Measurements from ENCODE around the gene TRIM50.
"Not testable (repeated sequence)": the region's sequence is repeated elsewhere in the genome, so short reads cannot be mapped to it uniquely, and the experiment has no call there.

The TRIM50 gene

GRCh38 chr7:73327922-73328321, at the start of gene TRIM50, which contains the start of gene FKBP6:
TRIM50 (minus strand) TSS chr7:73328082; CDS start chr7:73324787, 3,295 bp downstream.
FKBP6 (plus strand) TSS chr7:73328161; CDS start chr7:73328429, 268 bp downstream.
- H3K36me3 Mint-ChIP-seq (ENCODE audit: insufficient read depth); H3K27ac Mint-ChIP-seq (ENCODE audit: low read depth): not testable (repeated sequence)

DNA sequence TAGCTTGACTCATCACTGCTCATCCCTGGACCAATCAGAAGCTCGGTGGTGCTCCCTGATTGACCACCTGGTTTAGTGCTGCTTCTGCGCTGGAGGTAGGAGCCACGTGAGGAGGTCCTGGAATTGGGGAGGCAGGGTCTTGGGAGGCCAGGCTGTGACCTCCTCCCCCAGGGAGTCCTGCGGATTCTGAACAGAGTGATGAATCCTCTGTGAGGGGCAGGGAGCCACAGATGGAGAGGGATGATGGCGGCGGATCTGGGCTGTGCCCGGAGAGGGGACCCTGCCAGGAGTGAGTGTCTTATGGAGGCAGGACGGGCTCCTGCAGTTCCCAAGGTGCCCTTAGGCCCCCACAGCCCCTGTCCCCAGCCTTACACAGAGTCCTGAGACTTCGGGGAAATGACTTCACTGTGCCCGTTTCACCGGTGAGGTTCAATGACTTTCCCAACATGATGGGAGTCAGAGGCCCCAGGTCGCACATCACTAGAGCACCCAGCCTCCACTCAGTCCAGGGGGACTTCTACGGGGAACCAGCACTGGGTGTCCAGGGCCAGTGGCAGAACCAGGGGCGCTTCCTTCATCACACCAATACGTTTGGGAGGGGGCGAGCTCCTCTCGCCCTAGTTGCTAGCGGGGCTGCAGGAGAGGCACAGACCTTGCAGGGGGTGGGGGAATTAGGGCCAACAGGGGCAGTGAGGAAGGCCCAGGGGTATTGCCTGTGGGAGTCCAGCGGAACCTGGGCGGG, 49.0 kb upstream of the TRIM50 start:
- Mint-ChIP-seq H3K9me3 (no peaks in the 10 kb centered on the region), H3K27me3 (peaks cover 40% of the 10 kb centered on the region), H3K27ac (ENCODE audit: low read depth) (no peak overlapping the region), H3K4me3 (no peak overlapping the region), H3K4me1 (no peaks in the 10 kb centered on the region), H3K36me3 (ENCODE audit: insufficient read depth) (no peaks in the 10 kb centered on the region)
- DNase-seq (ENCODE audit: low spot score in 2 of 2) (no peak), ATAC-seq (replicated peaks; ENCODE audit: extremely low read depth, poor library complexity, severe bottlenecking) (no peak)

More at GRCh38 chr7:73327922-73328321, at the start of gene TRIM50, which contains the start of gene FKBP6:
- H3K27me3 Mint-ChIP-seq = peaks cover 22% of the 10 kb centered on the region
- not testable (repeated sequence) for ATAC-seq (replicated peaks; ENCODE audit: extremely low read depth, poor library complexity, severe bottlenecking); DNase-seq (ENCODE audit: low spot score in 2 of 2); H3K4me3 Mint-ChIP-seq; H3K9me3 Mint-ChIP-seq; H3K4me1 Mint-ChIP-seq

- not testable (repeated sequence) for H3K27ac Mint-ChIP-seq (ENCODE audit: low read depth); DNase-seq (ENCODE audit: low spot score in 2 of 2); H3K4me3 Mint-ChIP-seq; H3K36me3 Mint-ChIP-seq (ENCODE audit: insufficient read depth); H3K4me1 Mint-ChIP-seq; H3K9me3 Mint-ChIP-seq; ATAC-seq (replicated peaks; ENCODE audit: extremely low read depth, poor library complexity, severe bottlenecking)
- peaks cover 40% of the 10 kb centered on the region for H3K27me3 Mint-ChIP-seq
These were observed 48.4 kb upstream of the TRIM50 start for GRCh38 chr7:73376262-73376661.

DNA sequence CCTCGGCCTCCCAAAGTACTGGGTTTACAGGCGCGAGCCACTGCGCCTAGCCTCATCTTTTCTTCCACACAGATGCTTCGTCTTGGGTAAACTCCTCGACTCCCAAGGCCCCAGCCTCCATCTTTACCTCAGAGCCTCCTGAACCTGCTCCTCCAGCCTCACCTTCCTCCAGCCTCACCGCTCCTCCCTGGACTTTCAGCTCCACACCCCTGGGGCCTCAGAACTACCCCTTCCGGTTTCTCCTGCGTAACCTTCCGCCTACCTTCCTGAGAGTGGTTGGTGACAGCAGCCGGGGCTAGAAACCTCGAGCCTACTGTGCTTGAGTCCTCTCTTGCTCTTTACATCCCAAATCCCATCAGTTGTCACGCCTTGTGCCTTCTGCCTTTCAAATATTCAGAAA, 45.9 kb upstream of the TRIM50 start:
- Mint-ChIP-seq H3K27ac (ENCODE audit: low read depth) (no peak overlapping the region), H3K4me3 (no peak overlapping the region)

GRCh38 chr7:73369622-73370021, 41.7 kb upstream of the TRIM50 start:
- Mint-ChIP-seq H3K27me3 (peaks cover 33% of the 10 kb centered on the region), H3K9me3 (no peaks in the 10 kb centered on the region), H3K36me3 (ENCODE audit: insufficient read depth) (no peaks in the 10 kb centered on the region), H3K4me1 (no peaks in the 10 kb centered on the region), H3K27ac (ENCODE audit: low read depth) (no peak overlapping the region), H3K4me3 (no peak overlapping the region)
- DNase-seq (ENCODE audit: low spot score in 2 of 2) (no peak), ATAC-seq (replicated peaks; ENCODE audit: extremely low read depth, poor library complexity, severe bottlenecking) (no peak)

More for the DNA sequence above, 45.9 kb upstream of the TRIM50 start:
- H3K4me1 Mint-ChIP-seq = no peaks in the 10 kb centered on the region
- H3K27me3 Mint-ChIP-seq = peaks cover 49% of the 10 kb centered on the region
- no peak for DNase-seq (ENCODE audit: low spot score in 2 of 2)
- ATAC-seq (replicated peaks; ENCODE audit: extremely low read depth, poor library complexity, severe bottlenecking) = no peak
- H3K36me3 Mint-ChIP-seq (ENCODE audit: insufficient read depth) = no peaks in the 10 kb centered on the region
- H3K9me3 Mint-ChIP-seq = no peaks in the 10 kb centered on the region

DNA sequence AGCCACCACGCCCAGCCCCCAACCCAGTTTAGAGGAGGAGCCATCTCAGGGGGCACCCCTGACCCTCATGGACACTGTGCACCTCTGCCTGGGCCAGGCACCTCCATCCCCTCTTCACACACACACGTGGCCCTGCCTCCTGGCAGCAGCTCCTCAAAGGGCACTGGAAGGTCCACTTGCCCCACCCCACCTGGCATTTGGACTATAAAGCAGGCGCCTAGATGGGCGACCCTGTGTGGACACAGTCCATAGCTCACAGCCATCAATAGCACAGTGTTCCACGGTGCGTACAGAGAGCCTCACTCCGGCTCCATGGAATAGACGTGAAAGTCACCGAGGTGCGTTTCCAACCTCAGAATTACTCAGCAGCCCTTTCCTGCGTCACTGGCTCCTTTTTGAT, 41.1 kb upstream of the TRIM50 start:
- ATAC-seq (replicated peaks; ENCODE audit: extremely low read depth, poor library complexity, severe bottlenecking) (no peak), DNase-seq (ENCODE audit: low spot score in 2 of 2) (no peak)
- H3K27ac Mint-ChIP-seq (ENCODE audit: low read depth) = no peak overlapping the region
- H3K9me3 Mint-ChIP-seq = no peaks in the 10 kb centered on the region
- peaks cover 26% of the 10 kb centered on the region for H3K27me3 Mint-ChIP-seq
- no peaks in the 10 kb centered on the region for H3K36me3 Mint-ChIP-seq (ENCODE audit: insufficient read depth)
- no peak overlapping the region for H3K4me3 Mint-ChIP-seq
- H3K4me1 Mint-ChIP-seq = no peaks in the 10 kb centered on the region

- H3K4me3 Mint-ChIP-seq = no peak overlapping the region
- no peak overlapping the region for H3K27ac Mint-ChIP-seq (ENCODE audit: low read depth)
- no peaks in the 10 kb centered on the region for H3K4me1 Mint-ChIP-seq
- no peaks in the 10 kb centered on the region for H3K36me3 Mint-ChIP-seq (ENCODE audit: insufficient read depth)
- DNase-seq (ENCODE audit: low spot score in 2 of 2) (no peak), ATAC-seq (replicated peaks; ENCODE audit: extremely low read depth, poor library complexity, severe bottlenecking) (no peak)
- H3K27me3 Mint-ChIP-seq = peaks cover 30% of the 10 kb centered on the region
- H3K9me3 Mint-ChIP-seq = no peaks in the 10 kb centered on the region
These were observed 39.1 kb upstream of the TRIM50 start for GRCh38 chr7:73366990-73367389.

- Mint-ChIP-seq H3K27me3 (peaks cover 30% of the 10 kb centered on the region), H3K9me3 (no peaks in the 10 kb centered on the region), H3K4me1 (no peaks in the 10 kb centered on the region), H3K36me3 (ENCODE audit: insufficient read depth) (no peaks in the 10 kb centered on the region), H3K4me3 (no peak overlapping the region), H3K27ac (ENCODE audit: low read depth) (no peak overlapping the region)
- DNase-seq (ENCODE audit: low spot score in 2 of 2) (no peak), ATAC-seq (replicated peaks; ENCODE audit: extremely low read depth, poor library complexity, severe bottlenecking) (no peak)
These were observed 38.2 kb upstream of the TRIM50 start for GRCh38 chr7:73366127-73366526.

DNA sequence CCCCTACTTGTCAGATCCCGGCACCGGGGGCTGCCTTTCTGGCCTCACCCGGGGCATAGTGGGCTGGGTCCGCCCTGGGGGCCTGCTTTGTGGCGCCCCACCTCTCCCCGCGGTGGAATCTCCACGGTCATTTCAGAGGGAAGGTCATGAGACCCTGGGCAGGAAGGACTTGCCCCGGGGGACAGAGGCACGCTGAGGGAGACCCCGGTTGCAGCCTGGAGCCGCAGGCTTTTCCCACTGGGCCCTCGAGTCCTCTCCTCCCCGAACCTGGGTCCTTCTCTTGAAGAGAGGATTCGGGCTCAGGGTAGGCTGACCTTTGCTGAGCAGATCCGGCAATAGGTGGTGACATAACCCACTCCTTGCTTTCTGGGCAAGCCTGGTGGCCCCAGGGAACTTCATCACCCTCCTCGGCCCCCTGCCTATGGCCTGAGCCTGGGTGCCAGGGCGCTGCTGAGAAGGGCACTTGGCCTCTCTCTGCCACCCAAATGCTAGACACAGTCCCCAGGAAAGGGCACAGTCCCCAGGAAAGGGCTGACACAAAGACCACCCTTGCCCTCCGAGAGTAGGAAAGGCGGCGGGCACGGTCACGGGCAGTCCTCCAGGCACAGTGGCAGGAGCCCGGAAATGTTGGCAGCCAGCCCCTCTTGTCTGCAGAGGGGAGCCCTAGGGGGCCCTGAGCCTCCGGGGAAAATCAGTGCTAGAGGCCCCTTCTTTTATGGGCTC, 36.3 kb upstream of the TRIM50 start:
- peaks cover 40% of the 10 kb centered on the region for H3K27me3 Mint-ChIP-seq
- no peaks in the 10 kb centered on the region for H3K9me3 Mint-ChIP-seq
- ATAC-seq (replicated peaks; ENCODE audit: extremely low read depth, poor library complexity, severe bottlenecking) (no peak), DNase-seq (ENCODE audit: low spot score in 2 of 2) (no peak)
- H3K36me3 Mint-ChIP-seq (ENCODE audit: insufficient read depth) = no peaks in the 10 kb centered on the region
- H3K4me3 Mint-ChIP-seq = no peak overlapping the region
- peaks cover 5% of the 10 kb centered on the region for H3K4me1 Mint-ChIP-seq
- no peak overlapping the region for H3K27ac Mint-ChIP-seq (ENCODE audit: low read depth)

DNA sequence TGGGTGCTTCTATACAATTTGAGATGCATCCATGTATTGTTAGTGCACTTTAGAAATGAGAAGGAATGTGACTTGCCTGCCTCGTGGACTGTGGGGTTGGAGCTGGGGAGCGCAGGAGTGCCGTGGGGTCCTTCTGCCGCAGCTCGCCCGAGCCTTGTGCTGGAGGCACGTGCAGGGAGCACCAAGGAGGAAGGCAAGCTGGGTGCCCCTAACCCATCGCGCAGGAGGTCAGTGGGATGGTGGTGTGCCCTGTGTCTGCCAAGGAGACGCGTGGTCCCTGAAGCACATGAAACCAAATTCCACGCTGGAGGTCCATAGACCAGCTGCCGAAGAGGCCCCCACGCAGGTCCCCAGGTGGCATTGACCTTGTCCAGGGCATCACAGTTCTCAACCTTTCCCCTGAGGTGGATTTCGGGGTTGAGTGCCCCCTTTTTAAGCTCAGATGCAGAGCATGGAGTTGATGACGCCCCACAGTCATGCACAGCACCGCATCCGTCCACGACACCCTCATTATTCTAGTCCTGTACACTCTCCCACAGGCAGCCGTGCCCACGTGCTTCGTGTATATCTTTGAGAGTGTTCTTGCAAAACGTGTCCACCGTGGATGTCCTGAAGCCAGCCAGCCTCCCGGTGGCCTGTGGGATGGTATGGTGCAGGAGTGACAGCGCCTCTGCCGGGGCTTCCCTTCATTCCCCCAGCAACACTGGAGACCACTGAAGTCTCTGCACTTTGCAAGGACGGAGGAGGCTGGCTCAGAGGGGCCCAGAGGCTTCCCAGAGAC, 35.5 kb upstream of the TRIM50 start:
- DNase-seq (ENCODE audit: low spot score in 2 of 2) = no peak
- H3K36me3 Mint-ChIP-seq (ENCODE audit: insufficient read depth) = no peaks in the 10 kb centered on the region
- ATAC-seq (replicated peaks; ENCODE audit: extremely low read depth, poor library complexity, severe bottlenecking) = no peak
- peaks cover 5% of the 10 kb centered on the region for H3K4me1 Mint-ChIP-seq
- H3K9me3 Mint-ChIP-seq = no peaks in the 10 kb centered on the region
- H3K27ac Mint-ChIP-seq (ENCODE audit: low read depth) = no peak overlapping the region
- H3K27me3 Mint-ChIP-seq = peaks cover 40% of the 10 kb centered on the region
- H3K4me3 Mint-ChIP-seq = no peak overlapping the region

- not testable (repeated sequence) for H3K36me3 Mint-ChIP-seq (ENCODE audit: insufficient read depth); DNase-seq (ENCODE audit: low spot score in 2 of 2); ATAC-seq (replicated peaks; ENCODE audit: extremely low read depth, poor library complexity, severe bottlenecking); H3K4me3 Mint-ChIP-seq; H3K4me1 Mint-ChIP-seq; H3K9me3 Mint-ChIP-seq; H3K27ac Mint-ChIP-seq (ENCODE audit: low read depth)
- peaks cover 29% of the 10 kb centered on the region for H3K27me3 Mint-ChIP-seq
These were observed 32.7 kb upstream of the TRIM50 start for GRCh38 chr7:73360590-73360989.

DNA sequence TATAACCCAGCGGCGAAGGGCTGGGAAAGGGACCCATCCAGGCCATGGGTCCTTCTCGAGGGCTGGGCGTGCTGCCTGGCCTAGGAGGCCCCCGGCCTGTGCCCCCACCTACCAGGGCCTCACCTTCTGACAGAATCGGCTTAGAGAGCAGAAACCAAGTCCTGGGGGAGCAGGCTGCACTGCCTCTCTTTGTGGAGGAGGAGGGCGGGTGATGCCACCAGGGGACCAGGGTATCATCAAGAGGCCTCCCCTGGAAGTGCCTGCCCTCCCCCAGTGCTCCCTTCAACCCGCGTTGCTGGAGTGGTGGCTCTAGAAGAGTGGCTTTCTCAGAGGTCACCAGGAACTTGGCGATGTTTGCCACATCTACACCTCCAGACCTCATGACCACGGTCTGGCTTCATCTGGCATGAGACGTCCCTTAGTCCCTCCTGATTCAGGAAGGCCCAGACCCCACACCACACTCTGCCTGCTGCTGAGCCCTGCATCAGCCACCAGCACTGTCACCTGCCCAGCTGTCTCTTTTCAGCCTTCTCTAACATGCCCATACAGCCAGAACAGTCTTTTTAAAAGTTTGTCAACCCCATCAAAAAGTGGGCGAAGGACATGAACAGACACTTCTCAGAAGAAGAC, 32.0 kb upstream of the TRIM50 start:
- H3K4me3 Mint-ChIP-seq = no peak overlapping the region

More for the DNA sequence above, 32.0 kb upstream of the TRIM50 start:
- Mint-ChIP-seq H3K4me1 (peaks cover 5% of the 10 kb centered on the region), H3K27ac (ENCODE audit: low read depth) (peak overlapping the region; percentile 79), H3K9me3 (no peaks in the 10 kb centered on the region), H3K36me3 (ENCODE audit: insufficient read depth) (no peaks in the 10 kb centered on the region), H3K27me3 (peaks cover 29% of the 10 kb centered on the region)
- no peak for DNase-seq (ENCODE audit: low spot score in 2 of 2)
- ATAC-seq (replicated peaks; ENCODE audit: extremely low read depth, poor library complexity, severe bottlenecking) = no peak

Measured in central memory CD8-positive, alpha-beta T cell (primary cell).